Measurements from ENCODE around the gene NPC2. TPM values are rescaled to one million over a fixed set of nuclear protein-coding genes. Genes with fewer than 3 reads are reported as not detected.

The NPC2 gene
- total RNA-seq, 1 donor from 2014 or later = 524 TPM

GRCh38 chr14:74504412-74504811 is 11.3 kb upstream of the NPC2 start:
- H3K4me3 Mint-ChIP-seq (ENCODE audit: unreplicated experiment) = no peak overlapping the region
- H3K27ac Mint-ChIP-seq (ENCODE audit: unreplicated experiment) = no peak overlapping the region
- no peak for TF ChIP-seq CTCF (IDR thresholded peaks at IDR 0.05)
- no peaks in the 10 kb centered on the region for H3K27me3 Mint-ChIP-seq (ENCODE audit: unreplicated experiment)
- H3K9me3 Mint-ChIP-seq (ENCODE audit: unreplicated experiment) = no peaks in the 10 kb centered on the region
- DNase-seq (ENCODE audit: extremely low spot score, unreplicated experiment) = no peak
- peaks cover 44% of the 10 kb centered on the region for H3K36me3 Mint-ChIP-seq (ENCODE audit: unreplicated experiment)
- peaks cover 23% of the 10 kb centered on the region for H3K4me1 Mint-ChIP-seq (ENCODE audit: unreplicated experiment)

- H3K27me3 Mint-ChIP-seq (ENCODE audit: unreplicated experiment) = no peaks in the 10 kb centered on the region
- peak overlapping the region; percentile 10 for H3K27ac Mint-ChIP-seq (ENCODE audit: unreplicated experiment)
- H3K4me1 Mint-ChIP-seq (ENCODE audit: unreplicated experiment) = peaks cover 28% of the 10 kb centered on the region
- no peaks in the 10 kb centered on the region for H3K9me3 Mint-ChIP-seq (ENCODE audit: unreplicated experiment)
- peaks cover 47% of the 10 kb centered on the region for H3K36me3 Mint-ChIP-seq (ENCODE audit: unreplicated experiment)
- TF ChIP-seq CTCF (IDR thresholded peaks at IDR 0.05) = no peak
- DNase-seq (ENCODE audit: extremely low spot score, unreplicated experiment) = no peak
- no peak overlapping the region for H3K4me3 Mint-ChIP-seq (ENCODE audit: unreplicated experiment)
These were observed 10.8 kb upstream of the NPC2 start for GRCh38 chr14:74503938-74504335.

- H3K4me1 Mint-ChIP-seq (ENCODE audit: unreplicated experiment) = peaks cover 31% of the 10 kb centered on the region
- no peaks in the 10 kb centered on the region for H3K9me3 Mint-ChIP-seq (ENCODE audit: unreplicated experiment)
- H3K4me3 Mint-ChIP-seq (ENCODE audit: unreplicated experiment) = no peak overlapping the region
- H3K27me3 Mint-ChIP-seq (ENCODE audit: unreplicated experiment) = no peaks in the 10 kb centered on the region
- no peak for TF ChIP-seq CTCF (IDR thresholded peaks at IDR 0.05)
- H3K36me3 Mint-ChIP-seq (ENCODE audit: unreplicated experiment) = peaks cover 44% of the 10 kb centered on the region
- peak overlapping the region; percentile 10 for H3K27ac Mint-ChIP-seq (ENCODE audit: unreplicated experiment)
- peak; percentile 82 for DNase-seq (ENCODE audit: extremely low spot score, unreplicated experiment)
These were observed 10.3 kb upstream of the NPC2 start for GRCh38 chr14:74503291-74503937.

- H3K27me3 Mint-ChIP-seq (ENCODE audit: unreplicated experiment) = no peaks in the 10 kb centered on the region
- no peak overlapping the region for H3K4me3 Mint-ChIP-seq (ENCODE audit: unreplicated experiment)
- H3K27ac Mint-ChIP-seq (ENCODE audit: unreplicated experiment) = peak overlapping the region; percentile 71
- TF ChIP-seq CTCF (IDR thresholded peaks at IDR 0.05) = peak; percentile 62
- H3K4me1 Mint-ChIP-seq (ENCODE audit: unreplicated experiment) = peaks cover 34% of the 10 kb centered on the region
- H3K36me3 Mint-ChIP-seq (ENCODE audit: unreplicated experiment) = peaks cover 40% of the 10 kb centered on the region
- H3K9me3 Mint-ChIP-seq (ENCODE audit: unreplicated experiment) = no peaks in the 10 kb centered on the region
- no peak for DNase-seq (ENCODE audit: extremely low spot score, unreplicated experiment)
These were observed 9.3 kb upstream of the NPC2 start for GRCh38 chr14:74502236-74503019.

GRCh38 chr14:74501691-74502090 is 8.6 kb upstream of the NPC2 start:
- no peak for TF ChIP-seq CTCF (IDR thresholded peaks at IDR 0.05)
- H3K9me3 Mint-ChIP-seq (ENCODE audit: unreplicated experiment) = no peaks in the 10 kb centered on the region
- H3K4me3 Mint-ChIP-seq (ENCODE audit: unreplicated experiment) = no peak overlapping the region
- peak overlapping the region; percentile 86 for H3K27ac Mint-ChIP-seq (ENCODE audit: unreplicated experiment)
- H3K4me1 Mint-ChIP-seq (ENCODE audit: unreplicated experiment) = peaks cover 34% of the 10 kb centered on the region
- H3K27me3 Mint-ChIP-seq (ENCODE audit: unreplicated experiment) = no peaks in the 10 kb centered on the region
- peaks cover 33% of the 10 kb centered on the region for H3K36me3 Mint-ChIP-seq (ENCODE audit: unreplicated experiment)
- no peak for DNase-seq (ENCODE audit: extremely low spot score, unreplicated experiment)
